ENCODE data around the gene ARHGAP6. TPM values are rescaled to one million over a fixed set of nuclear protein-coding genes. Genes with fewer than 3 reads are reported as not detected.

Gene ARHGAP6
- total RNA-seq, 6 experiments from 2014 or later, result 0.38 to 1.2 (median 0.78) TPM

GRCh38 chrX:11189097-11189496 is 476.6 kb downstream of the ARHGAP6 start:
- Histone ChIP-seq H3K4me3 (no peak overlapping the region), H3K27me3 (no peaks in the 10 kb centered on the region), H3K36me3 (no peaks in the 10 kb centered on the region), H3K4me1 (no peaks in the 10 kb centered on the region), H3K27ac (no peak overlapping the region), H3K9me3 (no peaks in the 10 kb centered on the region)
- intact Hi-C loops (cut with DNase I), result no loop called here
- ATAC-seq (no peak), DNase-seq (no peak)
- 88% methylated on average over 1 of the region's 1 CpG for WGBS (ENCODE audit: insufficient coverage, low coverage, low lambda C conversion rate, missing lambda C conversion rate)
- TF ChIP-seq POLR2A (IDR thresholded peaks at IDR 0.05) (no peak), CTCF (IDR thresholded peaks at IDR 0.05) (no peak)

- Histone ChIP-seq H3K9me3 (no peaks in the 10 kb centered on the region), H3K27ac (no peak overlapping the region), H3K4me1 (no peaks in the 10 kb centered on the region), H3K4me3 (no peak overlapping the region), H3K36me3 (no peaks in the 10 kb centered on the region), H3K27me3 (no peaks in the 10 kb centered on the region)
- intact Hi-C loops (cut with DNase I), result no loop called here
- no peak for TF ChIP-seq CTCF (IDR thresholded peaks at IDR 0.05)
- TF ChIP-seq POLR2A (IDR thresholded peaks at IDR 0.05), result no peak
- 76% methylated on average over 7 of the region's 7 CpGs for WGBS (ENCODE audit: insufficient coverage, low coverage, low lambda C conversion rate, missing lambda C conversion rate)
- no peak for ATAC-seq
- DNase-seq, result no peak
Measured at GRCh38 chrX:11188664-11189063, 477.1 kb downstream of the ARHGAP6 start.

GRCh38 chrX:11187001-11187400 is 478.7 kb downstream of the ARHGAP6 start:
- H3K27ac ChIP-seq, result no peak overlapping the region
- ATAC-seq (no peak), DNase-seq (no peak)
- H3K27me3 ChIP-seq, result no peaks in the 10 kb centered on the region
- H3K36me3 ChIP-seq, result no peaks in the 10 kb centered on the region
- no peak for TF ChIP-seq CTCF (IDR thresholded peaks at IDR 0.05)
- H3K4me3 ChIP-seq, result no peak overlapping the region
- intact Hi-C loops (cut with DNase I), result no loop called here
- H3K9me3 ChIP-seq, result no peaks in the 10 kb centered on the region
- 63% methylated on average over 2 of the region's 3 CpGs for WGBS (ENCODE audit: insufficient coverage, low coverage, low lambda C conversion rate, missing lambda C conversion rate)
- no peaks in the 10 kb centered on the region for H3K4me1 ChIP-seq

GRCh38 chrX:11185861-11186260 is 479.9 kb downstream of the ARHGAP6 start:
- Histone ChIP-seq H3K36me3 (no peaks in the 10 kb centered on the region), H3K4me1 (no peaks in the 10 kb centered on the region), H3K4me3 (no peak overlapping the region), H3K9me3 (no peaks in the 10 kb centered on the region), H3K27ac (no peak overlapping the region), H3K27me3 (no peaks in the 10 kb centered on the region)
- ATAC-seq (no peak), DNase-seq (no peak)
- no peak for TF ChIP-seq CTCF (IDR thresholded peaks at IDR 0.05)
- no peak for TF ChIP-seq POLR2A (IDR thresholded peaks at IDR 0.05)
- intact Hi-C loops (cut with DNase I), result no loop called here

- Histone ChIP-seq H3K9me3 (no peaks in the 10 kb centered on the region), H3K27ac (no peak overlapping the region), H3K4me1 (no peaks in the 10 kb centered on the region), H3K36me3 (no peaks in the 10 kb centered on the region), H3K27me3 (no peaks in the 10 kb centered on the region), H3K4me3 (no peak overlapping the region)
- intact Hi-C loops (cut with DNase I), result no loop called here
- TF ChIP-seq POLR2A (IDR thresholded peaks at IDR 0.05), result no peak
- no peak for TF ChIP-seq CTCF (IDR thresholded peaks at IDR 0.05)
- ATAC-seq (peak in 1 of 4 donors; percentile 38), DNase-seq (no peak)
- 36% methylated on average over 5 of the region's 5 CpGs for WGBS (ENCODE audit: insufficient coverage, low coverage, low lambda C conversion rate, missing lambda C conversion rate)
Measured at GRCh38 chrX:11180571-11180970, 485.1 kb downstream of the ARHGAP6 start.
